BLaER1 treated with 17β-estradiol and CSF1 and Interleukin-3, amounts not matched to agents 10 nM and 100 nM (cell line): ENCODE measurements around the gene CP.

ENCODE experiments used
- H3K27ac ChIP-seq, 11 experiments: shearing (Covaris generic); formaldehyde crosslinking; 2 replicates each; pipeline ENCODE4 v1.8.1; 2022
- H3K27me3 ChIP-seq, 11 experiments: shearing (Covaris generic); formaldehyde crosslinking; 2 replicates each; pipeline ENCODE4 v1.8.1; 2022
- H3K36me3 ChIP-seq, 11 experiments: shearing (Covaris generic); formaldehyde crosslinking; 2 replicates each; pipeline ENCODE4 v1.8.1; 2022
- H3K4me1 ChIP-seq, 10 experiments: shearing (Covaris generic); formaldehyde crosslinking; 2 replicates each; pipeline ENCODE4 v1.8.1; 2022
- H3K4me2 ChIP-seq, 11 experiments: shearing (Covaris generic); formaldehyde crosslinking; 2 replicates each; pipeline ENCODE4 v1.8.1; 2022
- H3K4me3 ChIP-seq, 10 experiments: shearing (Covaris generic); formaldehyde crosslinking; 2 replicates each; pipeline ENCODE4 v1.8.1; 2022
- H3K9ac ChIP-seq, 11 experiments: shearing (Covaris generic); formaldehyde crosslinking; 2 replicates each; pipeline ENCODE4 v1.8.1; 2022
- H3K9me3 ChIP-seq, 11 experiments: shearing (Covaris generic); formaldehyde crosslinking; replicated peaks in 1 of 11; 2 replicates each; pipeline ENCODE4 v1.8.1; 2022
- H4K20me1 ChIP-seq, 11 experiments: shearing (Covaris generic); formaldehyde crosslinking; 2 replicates each; pipeline ENCODE4 v1.8.1; 2022
- Cebpa-rat ChIP-seq, 11 experiments: shearing (Covaris generic); IDR thresholded peaks; 2 replicates each; pipeline ENCODE4 v1.8.1; 2022

Gene CP

DNA sequence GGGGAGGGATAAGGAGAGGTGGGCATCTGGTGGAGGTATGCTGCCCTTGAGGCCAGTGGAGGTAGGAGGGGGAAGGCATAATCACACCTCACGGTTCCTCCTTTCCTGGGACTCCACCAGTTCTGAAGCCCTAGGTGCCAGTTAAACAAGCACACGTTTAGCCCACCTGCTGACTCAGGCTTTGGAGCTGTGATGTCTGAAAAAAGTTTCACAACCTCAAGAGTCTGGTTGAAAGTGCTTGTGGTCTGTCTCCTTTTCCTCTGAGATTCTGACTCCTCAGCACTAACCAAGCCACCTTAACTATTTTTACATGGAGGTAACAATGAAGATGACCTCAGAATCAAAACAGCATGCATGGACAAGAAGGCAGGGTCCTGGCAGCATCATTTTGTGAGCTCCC is 69.2 kb downstream of the CP start:
- Histone ChIP-seq H3K4me2 (peak overlapping the region; percentile 69 to 97 (median 86)), H3K9me3 (no peaks in the 10 kb centered on the region), H3K27me3 (no peaks in the 10 kb centered on the region), H4K20me1 (no peaks in the 10 kb centered on the region), H3K4me1 (peaks cover 17 to 64% (median 40%) of the 10 kb centered on the region in 10 experiments), H3K36me3 (peaks cover 52 to 69% (median 55%) of the 10 kb centered on the region in 11 experiments), H3K27ac (peak overlapping the region; percentile 50 to 76 (median 71); a peak in 20 of 22 replicates), H3K4me3 (peak overlapping the region in 7 of 10 experiments; percentile 3 to 27 (median 6); a peak in 5 of 20 replicates), H3K9ac (peak overlapping the region; percentile 29 to 59 (median 47); a peak in 15 of 22 replicates)
- TF ChIP-seq Cebpa-rat (IDR thresholded peaks at IDR 0.05): 0 out of 22 replicates have a peak, but pooled peaks of 1 of the 11 experiments have one; percentile 13

DNA sequence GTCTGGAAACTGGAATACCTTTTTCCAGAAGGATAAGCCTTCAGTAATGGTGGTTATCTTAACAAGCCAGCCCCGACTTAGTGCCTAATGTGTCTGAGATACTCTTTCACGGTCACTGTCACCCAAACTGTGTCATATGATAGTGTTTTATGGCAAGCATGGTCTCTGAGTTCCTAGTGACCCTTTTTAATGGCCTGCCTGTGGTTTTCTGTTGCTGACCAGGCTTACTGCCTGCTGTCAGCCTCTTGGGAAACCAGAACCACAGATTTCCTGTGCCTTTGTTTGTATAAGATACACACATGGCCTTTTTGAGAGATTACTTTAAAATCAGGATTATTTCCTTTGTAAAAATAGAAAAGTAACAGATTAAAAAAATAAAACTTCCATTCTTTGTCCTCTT is 69.8 kb downstream of the CP start:
- H3K4me3 ChIP-seq: peak overlapping the region in 8 of 10 experiments; percentile 3 to 27 (median 8); a peak in 10 of 20 replicates

DNA sequence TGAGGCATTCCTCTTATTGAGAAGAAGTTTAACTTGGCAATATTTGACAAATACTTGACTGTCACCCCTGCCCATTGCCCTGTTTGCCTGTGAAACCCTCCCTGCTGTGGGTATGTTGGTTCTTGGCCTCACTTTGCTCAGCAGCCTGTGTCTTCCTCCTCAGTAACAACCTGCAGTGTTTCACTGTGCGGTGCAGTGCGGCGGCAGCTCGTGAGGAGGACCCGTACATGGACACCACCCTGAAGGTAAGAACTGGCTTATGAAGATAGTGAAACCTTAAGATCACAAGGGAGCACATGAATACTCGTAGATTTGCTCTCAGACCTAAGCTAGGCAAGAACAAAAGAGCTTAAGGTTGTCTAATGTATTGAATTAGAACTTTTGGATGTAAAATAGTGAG is 71.2 kb downstream of the CP start:
- Histone ChIP-seq H4K20me1 (no peaks in the 10 kb centered on the region), H3K4me1 (peaks cover 33 to 82% (median 59%) of the 10 kb centered on the region in 10 experiments), H3K36me3 (peaks cover 36 to 56% (median 41%) of the 10 kb centered on the region in 11 experiments), H3K27me3 (no peaks in the 10 kb centered on the region), H3K9me3 (no peaks in the 10 kb centered on the region), H3K27ac (peak overlapping the region in 1 of 11 experiments; percentile 17; a peak in 1 of 22 replicates), H3K4me2 (peak overlapping the region in 5 of 11 experiments; percentile 69 to 97 (median 86); a peak in 5 of 22 replicates), H3K4me3 (no peak overlapping the region), H3K9ac (no peak overlapping the region)
- no peak for TF ChIP-seq Cebpa-rat (IDR thresholded peaks at IDR 0.05)

More for the DNA sequence above, 69.8 kb downstream of the CP start:
- no peak; a peak in 1 of 22 replicates for TF ChIP-seq Cebpa-rat (IDR thresholded peaks at IDR 0.05)
- Histone ChIP-seq H3K4me1 (peaks cover 19 to 70% (median 45%) of the 10 kb centered on the region in 10 experiments), H3K4me2 (peak overlapping the region; percentile 69 to 97 (median 86)), H3K36me3 (peaks cover 50 to 69% (median 53%) of the 10 kb centered on the region in 11 experiments), H3K27ac (peak overlapping the region; percentile 50 to 76 (median 71); a peak in 20 of 22 replicates), H4K20me1 (no peaks in the 10 kb centered on the region), H3K9me3 (no peaks in the 10 kb centered on the region), H3K27me3 (no peaks in the 10 kb centered on the region), H3K9ac (peak overlapping the region; percentile 29 to 59 (median 47); a peak in 18 of 22 replicates)

DNA sequence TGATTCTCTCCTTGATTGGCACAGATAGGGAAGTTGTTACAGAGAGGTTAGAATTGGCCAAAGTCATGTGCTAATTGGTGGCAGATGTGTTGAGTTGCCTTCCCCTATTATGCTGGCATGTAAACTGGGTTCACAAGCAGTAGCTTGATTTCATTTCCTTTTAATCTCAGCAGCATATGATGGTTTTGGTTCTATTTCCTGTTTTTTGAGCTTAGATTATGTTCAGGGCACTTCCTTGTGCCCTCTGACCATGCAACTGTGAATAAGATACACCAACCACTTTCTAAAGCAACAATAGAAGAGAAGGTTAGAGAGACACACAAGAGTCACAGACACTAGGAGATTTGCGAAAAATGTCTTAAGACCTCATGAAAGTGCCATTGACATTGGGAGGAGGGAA is 75.7 kb downstream of the CP start:
- Histone ChIP-seq H3K4me2 (peak overlapping the region; percentile 47 to 90 (median 71)), H3K36me3 (peaks cover 30 to 52% (median 33%) of the 10 kb centered on the region in 11 experiments), H3K27ac (peak overlapping the region; percentile 43 to 86 (median 76); a peak in 20 of 22 replicates)

DNA sequence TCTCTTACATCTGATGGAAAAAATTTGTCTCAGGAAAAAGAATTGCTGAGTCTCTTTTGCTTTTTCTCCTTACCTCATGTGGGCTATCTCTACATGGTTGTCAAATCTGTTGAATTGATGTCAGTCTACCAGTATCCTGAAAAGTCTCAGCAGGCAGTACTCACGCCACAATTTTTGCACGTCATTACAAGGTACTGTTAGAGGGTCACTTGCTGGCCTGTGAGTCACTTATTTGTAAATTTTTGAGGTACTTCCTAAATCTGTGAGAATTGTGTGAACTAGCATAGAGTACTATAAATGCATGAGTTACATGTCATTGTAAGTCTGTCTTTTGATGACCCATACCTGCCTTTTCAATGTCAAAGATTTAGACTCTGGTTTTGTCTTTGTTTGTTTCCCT is 76.3 kb downstream of the CP start:
- H3K36me3 ChIP-seq: peaks cover 25 to 46% (median 31%) of the 10 kb centered on the region in 11 experiments
- H3K4me2 ChIP-seq: peak overlapping the region; percentile 47 to 90 (median 71)

More for the DNA sequence above, 75.7 kb downstream of the CP start:
- no peak for TF ChIP-seq Cebpa-rat (IDR thresholded peaks at IDR 0.05)
- H3K4me1 ChIP-seq: peaks cover 58 to 91% (median 76%) of the 10 kb centered on the region in 10 experiments
- peak overlapping the region in 8 of 11 experiments; percentile 17 to 67 (median 50); a peak in 14 of 22 replicates for H3K9ac ChIP-seq
- H4K20me1 ChIP-seq: no peaks in the 10 kb centered on the region
- H3K9me3 ChIP-seq: no peaks in the 10 kb centered on the region; a peak in 1 of 22 replicates
- no peaks in the 10 kb centered on the region for H3K27me3 ChIP-seq
- no peak overlapping the region for H3K4me3 ChIP-seq

DNA sequence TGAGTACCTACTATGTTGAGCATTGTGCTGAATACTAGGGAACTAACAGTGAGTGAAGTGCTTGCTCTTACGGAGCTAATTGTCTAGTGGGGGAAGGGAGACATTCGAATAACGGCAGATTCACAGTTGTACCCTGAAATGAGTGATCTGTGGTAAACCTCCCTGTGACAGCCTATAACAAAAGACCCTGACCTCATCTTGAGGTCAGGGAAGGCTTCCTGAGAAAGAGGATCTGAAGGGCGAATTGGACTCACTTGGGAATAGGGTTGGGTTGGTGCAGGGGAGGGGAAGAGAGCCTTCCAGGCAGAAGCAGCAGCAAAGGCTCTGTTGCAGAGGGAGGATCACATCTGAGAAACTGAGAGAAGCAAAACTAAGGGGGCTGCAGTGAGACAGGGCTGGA is 78.9 kb downstream of the CP start:
- TF ChIP-seq Cebpa-rat (IDR thresholded peaks at IDR 0.05): no peak
- H3K27me3 ChIP-seq: no peaks in the 10 kb centered on the region
- H3K36me3 ChIP-seq: peaks cover 2 to 27% (median 14%) of the 10 kb centered on the region in 11 experiments; a peak in 19 of 22 replicates
- H3K4me3 ChIP-seq: peak overlapping the region in 3 of 10 experiments; percentile 1 to 8 (median 6); a peak in 2 of 20 replicates
- peak overlapping the region in 9 of 11 experiments; percentile 2 to 77 (median 67); a peak in 16 of 22 replicates for H3K27ac ChIP-seq
- peaks cover 0 to 10% (median 0%) of the 10 kb centered on the region in 11 experiments; a peak in 1 of 22 replicates for H4K20me1 ChIP-seq
- no peaks in the 10 kb centered on the region; a peak in 1 of 22 replicates for H3K9me3 ChIP-seq
- peaks cover 56 to 72% (median 67%) of the 10 kb centered on the region in 10 experiments for H3K4me1 ChIP-seq
- H3K9ac ChIP-seq: peak overlapping the region in 4 of 11 experiments; percentile 27 to 45 (median 40); a peak in 6 of 22 replicates
- H3K4me2 ChIP-seq: peak overlapping the region; percentile 56 to 92 (median 71)

More for the DNA sequence above, 76.3 kb downstream of the CP start:
- H3K4me1 ChIP-seq: peaks cover 64 to 85% (median 76%) of the 10 kb centered on the region in 10 experiments
- H3K4me3 ChIP-seq: no peak overlapping the region
- no peak for TF ChIP-seq Cebpa-rat (IDR thresholded peaks at IDR 0.05)
- no peaks in the 10 kb centered on the region for H3K27me3 ChIP-seq
- H4K20me1 ChIP-seq: no peaks in the 10 kb centered on the region
- peak overlapping the region in 10 of 11 experiments; percentile 52 to 86 (median 76); a peak in 19 of 22 replicates for H3K27ac ChIP-seq
- peak overlapping the region in 8 of 11 experiments; percentile 17 to 62 (median 42); a peak in 10 of 22 replicates for H3K9ac ChIP-seq
- H3K9me3 ChIP-seq: no peaks in the 10 kb centered on the region; a peak in 1 of 22 replicates

DNA sequence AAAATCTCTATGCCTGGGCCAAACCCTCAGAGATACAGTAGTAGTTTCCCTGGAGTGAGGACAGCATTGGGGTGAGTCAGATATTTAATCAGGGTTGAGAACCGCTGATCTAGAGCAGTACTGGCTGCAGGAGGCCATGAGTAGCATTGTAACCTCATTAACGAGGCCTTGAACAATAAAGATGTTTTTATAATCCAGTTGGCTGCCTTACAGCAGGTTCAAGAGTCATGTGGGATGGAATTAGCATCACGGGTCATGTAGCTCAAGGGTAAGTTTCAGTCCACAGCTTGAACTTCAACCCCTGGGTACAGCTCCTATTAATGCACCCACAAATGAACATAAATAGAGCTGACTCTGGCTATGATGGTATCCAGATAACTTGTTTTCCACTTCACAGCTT is 87.1 kb downstream of the CP start:
- no peak overlapping the region for H3K4me2 ChIP-seq
- H3K36me3 ChIP-seq: peaks cover 0 to 34% (median 10%) of the 10 kb centered on the region in 11 experiments; a peak in 14 of 22 replicates
- peaks cover 0 to 12% (median 0%) of the 10 kb centered on the region in 11 experiments; a peak in 4 of 22 replicates for H3K9me3 ChIP-seq
- no peaks in the 10 kb centered on the region for H3K27me3 ChIP-seq
- H4K20me1 ChIP-seq: peaks cover 0 to 30% (median 0%) of the 10 kb centered on the region in 11 experiments; a peak in 4 of 22 replicates
- H3K9ac ChIP-seq: no peak overlapping the region
- no peak overlapping the region for H3K4me3 ChIP-seq
- no peak overlapping the region for H3K27ac ChIP-seq
- H3K4me1 ChIP-seq: peaks cover 17 to 24% (median 20%) of the 10 kb centered on the region in 10 experiments
- TF ChIP-seq Cebpa-rat (IDR thresholded peaks at IDR 0.05): no peak

DNA sequence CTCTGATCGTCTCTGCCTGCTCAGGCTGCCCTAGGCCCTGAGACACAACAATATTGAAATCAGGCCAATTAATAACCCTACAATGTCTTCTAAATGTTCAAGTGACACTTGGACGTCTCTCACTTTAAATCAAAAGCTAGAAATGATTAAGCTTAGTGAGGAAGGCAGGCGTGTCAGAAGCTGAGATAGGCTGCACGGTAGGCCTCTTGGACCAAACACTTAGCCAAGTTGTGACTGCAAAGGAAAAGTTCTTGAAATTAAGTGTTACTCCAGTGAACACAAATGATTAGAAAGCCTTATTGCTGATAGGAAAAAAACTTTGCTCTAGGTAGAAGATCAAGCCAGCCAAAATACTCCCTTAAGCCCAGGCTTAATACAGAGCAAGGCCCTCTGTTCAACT is 90.0 kb downstream of the CP start:
- Histone ChIP-seq H4K20me1 (peaks cover 0 to 30% (median 0%) of the 10 kb centered on the region in 11 experiments; a peak in 4 of 22 replicates), H3K4me2 (peak overlapping the region; percentile 72 to 93 (median 87)), H3K36me3 (peaks cover 0 to 34% (median 10%) of the 10 kb centered on the region in 11 experiments; a peak in 12 of 22 replicates), H3K27ac (no peak overlapping the region), H3K4me3 (peak overlapping the region in 2 of 10 experiments; percentile 94 to 96; a peak in 3 of 20 replicates), H3K27me3 (no peaks in the 10 kb centered on the region), H3K9me3 (peaks cover 0 to 12% (median 0%) of the 10 kb centered on the region in 11 experiments; a peak in 4 of 22 replicates), H3K9ac (peak overlapping the region in 1 of 11 experiments; percentile 83; a peak in 1 of 22 replicates), H3K4me1 (peaks cover 23 to 35% (median 27%) of the 10 kb centered on the region in 10 experiments)
- no peak for TF ChIP-seq Cebpa-rat (IDR thresholded peaks at IDR 0.05)
